Glutamatergic neuron (in vitro differentiated cells): ENCODE results near the gene ARFRP1. TPM values are rescaled to one million over a fixed set of nuclear protein-coding genes. Genes with fewer than 3 reads are reported as not detected.
"Not testable (repeated sequence)": the region's sequence is repeated elsewhere in the genome, so short reads cannot be mapped to it uniquely, and the experiment has no call there.

Experiments
- DNase-seq: peaks from one replicate; pipeline ENCODE4 v3.0.0; 2022
- H3K27ac Mint-ChIP-seq: one replicate; pipeline ENCODE4 v1.8.0; 2020; ENCODE audit warnings: mild to moderate bottlenecking, mixed read lengths, inconsistent platforms; ENCODE audit not compliant: unreplicated experiment
- H3K27me3 Mint-ChIP-seq: one replicate; pipeline ENCODE4 v1.8.0; 2020; ENCODE audit warnings: mild to moderate bottlenecking, moderate library complexity, mixed read lengths, inconsistent platforms; ENCODE audit not compliant: unreplicated experiment
- H3K36me3 Mint-ChIP-seq: one replicate; pipeline ENCODE4 v1.8.0; 2020; ENCODE audit warnings: mild to moderate bottlenecking, mixed read lengths, inconsistent platforms; ENCODE audit not compliant: unreplicated experiment
- H3K4me1 Mint-ChIP-seq: one replicate; pipeline ENCODE4 v1.8.0; 2020; ENCODE audit warnings: mild to moderate bottlenecking, low read depth, mixed read lengths, inconsistent platforms; ENCODE audit not compliant: unreplicated experiment
- H3K4me3 Mint-ChIP-seq: one replicate; pipeline ENCODE4 v1.8.0; 2020; ENCODE audit warnings: mild to moderate bottlenecking, mixed read lengths, inconsistent platforms; ENCODE audit not compliant: unreplicated experiment
- H3K9me3 Mint-ChIP-seq: one replicate; pipeline ENCODE4 v1.8.0; 2020; ENCODE audit warnings: mild to moderate bottlenecking, moderate library complexity, mixed read lengths, inconsistent platforms; ENCODE audit not compliant: unreplicated experiment
- total RNA-seq: library from RNA; stranded (reverse); fragmentation: NEBNext Ultra II Directional; extraction: Animal tissue kit (Norgen Biotek cat#: 25700); gene quantifications from one replicate; pipeline ENCODE4 v1.2.1, GENCODE V29; 2021; ENCODE audit not compliant: unreplicated experiment
- TF ChIP-seq, protein P1 (sequence below): fragments of 200-600 bp; sonication (generic); IDR thresholded peaks from one replicate; pipeline ENCODE4 v1.5.0; 2021; ENCODE audit not compliant: partially characterized antibody, unreplicated experiment

The ARFRP1 gene
- total RNA-seq, 1 donor from 2014 or later = 51.9 TPM

DNA sequence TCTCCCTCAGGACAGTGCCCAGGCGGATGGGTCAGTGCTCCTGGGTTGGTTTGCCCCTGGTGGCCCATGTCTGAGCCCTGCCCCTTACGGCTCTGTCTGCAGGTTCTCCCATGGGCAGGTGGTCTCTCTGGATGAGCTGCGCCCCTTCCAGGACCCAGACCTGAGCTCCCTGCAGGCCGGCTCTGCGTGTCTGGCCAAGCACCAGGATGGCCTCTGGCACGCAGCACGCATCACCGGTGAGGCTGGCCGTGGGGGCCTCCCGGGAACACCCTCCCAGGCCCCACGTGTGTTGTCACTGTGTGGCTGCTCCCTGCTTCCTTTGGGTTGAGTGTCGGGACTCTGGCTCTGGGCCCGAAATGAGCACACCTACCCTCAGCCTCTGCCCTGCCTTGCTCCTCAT is 25.3 kb upstream of the ARFRP1 start:
- H3K27me3 Mint-ChIP-seq = peaks cover 11% of the 10 kb centered on the region
- peaks cover 4% of the 10 kb centered on the region for H3K36me3 Mint-ChIP-seq
- H3K4me3 Mint-ChIP-seq = no peak overlapping the region
- TF ChIP-seq, protein P1, sequence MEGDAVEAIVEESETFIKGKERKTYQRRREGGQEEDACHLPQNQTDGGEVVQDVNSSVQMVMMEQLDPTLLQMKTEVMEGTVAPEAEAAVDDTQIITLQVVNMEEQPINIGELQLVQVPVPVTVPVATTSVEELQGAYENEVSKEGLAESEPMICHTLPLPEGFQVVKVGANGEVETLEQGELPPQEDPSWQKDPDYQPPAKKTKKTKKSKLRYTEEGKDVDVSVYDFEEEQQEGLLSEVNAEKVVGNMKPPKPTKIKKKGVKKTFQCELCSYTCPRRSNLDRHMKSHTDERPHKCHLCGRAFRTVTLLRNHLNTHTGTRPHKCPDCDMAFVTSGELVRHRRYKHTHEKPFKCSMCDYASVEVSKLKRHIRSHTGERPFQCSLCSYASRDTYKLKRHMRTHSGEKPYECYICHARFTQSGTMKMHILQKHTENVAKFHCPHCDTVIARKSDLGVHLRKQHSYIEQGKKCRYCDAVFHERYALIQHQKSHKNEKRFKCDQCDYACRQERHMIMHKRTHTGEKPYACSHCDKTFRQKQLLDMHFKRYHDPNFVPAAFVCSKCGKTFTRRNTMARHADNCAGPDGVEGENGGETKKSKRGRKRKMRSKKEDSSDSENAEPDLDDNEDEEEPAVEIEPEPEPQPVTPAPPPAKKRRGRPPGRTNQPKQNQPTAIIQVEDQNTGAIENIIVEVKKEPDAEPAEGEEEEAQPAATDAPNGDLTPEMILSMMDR = no peak
- no peak for DNase-seq
- no peak overlapping the region for H3K27ac Mint-ChIP-seq
- peaks cover 5% of the 10 kb centered on the region for H3K4me1 Mint-ChIP-seq
- H3K9me3 Mint-ChIP-seq = peaks cover 8% of the 10 kb centered on the region

DNA sequence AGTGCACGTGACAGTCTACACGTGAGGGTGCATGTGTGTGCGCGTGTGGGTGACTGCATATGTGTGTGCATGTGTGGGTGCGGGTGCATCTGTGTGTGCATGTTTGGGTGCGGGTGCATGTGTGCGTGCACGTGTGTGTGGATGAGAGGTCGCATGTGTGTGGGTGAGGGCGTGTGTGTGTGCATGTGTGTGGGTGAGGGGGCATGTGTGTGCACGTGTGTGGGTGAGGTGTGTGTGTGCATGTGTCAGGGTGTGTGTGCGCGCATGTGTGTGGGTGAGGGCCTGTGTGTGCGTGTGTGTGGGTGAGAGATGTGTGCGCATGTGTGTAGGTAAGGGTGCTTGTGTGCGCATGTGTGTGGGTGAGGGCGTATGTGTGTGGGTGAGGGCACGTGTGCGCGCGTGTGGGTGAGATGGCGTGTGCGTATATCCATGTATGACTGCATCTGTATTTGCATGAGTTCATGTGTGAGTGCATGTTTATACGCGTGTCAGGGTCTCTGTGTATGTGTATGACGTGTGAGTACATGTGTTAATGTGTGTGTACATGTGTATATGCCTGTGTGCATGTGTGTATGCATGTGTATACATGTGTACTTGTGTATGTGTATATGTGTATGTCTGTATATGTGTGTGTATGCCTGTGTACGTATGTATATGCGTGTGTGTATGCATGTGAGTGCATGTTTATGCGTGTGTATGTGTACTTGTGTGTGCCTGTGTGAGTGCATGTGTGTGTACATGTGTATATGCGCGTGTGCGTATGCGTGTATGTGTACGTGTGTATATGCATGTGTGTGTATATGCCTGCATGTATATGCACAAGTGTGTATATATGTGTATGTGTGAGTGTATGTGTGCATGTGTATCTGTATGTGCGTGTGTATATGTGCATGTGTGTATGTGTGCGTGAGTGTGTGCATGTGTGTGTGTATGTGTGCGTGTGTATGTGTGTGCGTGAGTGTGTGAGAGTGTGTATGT is 24.6 kb upstream of the ARFRP1 start:
- Mint-ChIP-seq H3K9me3 (peaks cover 8% of the 10 kb centered on the region), H3K27me3 (peaks cover 11% of the 10 kb centered on the region), H3K4me1 (peaks cover 5% of the 10 kb centered on the region), H3K27ac (no peak overlapping the region), H3K36me3 (peaks cover 4% of the 10 kb centered on the region), H3K4me3 (no peak overlapping the region)
- no peak for DNase-seq
- TF ChIP-seq, protein P1 = no peak

DNA sequence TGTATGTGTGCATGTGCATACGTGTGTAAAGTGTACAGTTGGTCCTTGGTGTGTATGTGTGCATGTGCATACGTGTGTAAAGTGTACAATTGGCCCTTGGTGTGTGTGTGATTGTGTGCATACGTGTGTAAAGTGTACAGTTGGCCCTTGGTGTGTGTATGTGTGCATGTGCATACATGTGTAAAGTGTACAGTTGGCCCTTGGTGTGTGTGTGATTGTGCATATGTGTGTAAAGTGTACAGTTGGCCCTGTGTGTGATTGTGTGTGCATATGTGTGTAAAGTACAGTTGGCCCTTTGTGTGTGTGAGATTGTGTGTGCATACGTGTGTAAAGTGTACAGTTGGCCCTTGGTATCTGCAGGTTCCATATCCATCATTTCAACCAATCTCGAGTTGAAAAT is 23.6 kb upstream of the ARFRP1 start:
- H3K27me3 Mint-ChIP-seq = peaks cover 11% of the 10 kb centered on the region
- no peak overlapping the region for H3K27ac Mint-ChIP-seq
- TF ChIP-seq, protein P1 = no peak
- DNase-seq = no peak
- peaks cover 4% of the 10 kb centered on the region for H3K36me3 Mint-ChIP-seq
- H3K9me3 Mint-ChIP-seq = peaks cover 7% of the 10 kb centered on the region
- peaks cover 5% of the 10 kb centered on the region for H3K4me1 Mint-ChIP-seq
- no peak overlapping the region for H3K4me3 Mint-ChIP-seq

DNA sequence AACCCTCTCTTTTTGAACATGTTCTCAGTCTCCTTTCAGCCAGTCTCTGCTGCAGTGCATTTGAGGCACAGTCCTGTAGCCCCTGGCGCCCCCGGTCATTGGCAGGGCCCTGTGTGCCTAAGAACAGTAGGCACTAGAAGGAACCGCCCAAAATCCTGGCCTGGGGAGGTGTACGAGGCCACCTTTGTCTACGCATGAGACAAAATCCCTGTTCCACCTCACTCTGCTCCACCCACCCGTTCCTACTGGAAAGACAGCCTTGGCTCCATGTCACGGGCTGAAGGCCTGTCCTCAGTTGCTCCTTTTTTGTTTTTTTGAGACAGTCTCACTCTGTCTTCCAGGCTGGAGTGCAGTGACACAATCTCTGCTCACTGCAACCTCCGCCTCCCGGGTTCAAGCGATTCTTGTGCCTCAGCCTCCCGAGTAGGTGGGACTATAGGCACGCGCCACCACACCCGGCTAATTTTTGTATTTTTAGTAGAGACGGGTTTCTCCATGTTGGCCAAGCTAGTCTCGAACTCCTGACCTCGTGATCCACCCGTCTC is 22.5 kb upstream of the ARFRP1 start:
- H3K27ac Mint-ChIP-seq, H3K27me3 Mint-ChIP-seq, DNase-seq, H3K36me3 Mint-ChIP-seq, H3K4me3 Mint-ChIP-seq, H3K4me1 Mint-ChIP-seq, H3K9me3 Mint-ChIP-seq: not testable (repeated sequence)

DNA sequence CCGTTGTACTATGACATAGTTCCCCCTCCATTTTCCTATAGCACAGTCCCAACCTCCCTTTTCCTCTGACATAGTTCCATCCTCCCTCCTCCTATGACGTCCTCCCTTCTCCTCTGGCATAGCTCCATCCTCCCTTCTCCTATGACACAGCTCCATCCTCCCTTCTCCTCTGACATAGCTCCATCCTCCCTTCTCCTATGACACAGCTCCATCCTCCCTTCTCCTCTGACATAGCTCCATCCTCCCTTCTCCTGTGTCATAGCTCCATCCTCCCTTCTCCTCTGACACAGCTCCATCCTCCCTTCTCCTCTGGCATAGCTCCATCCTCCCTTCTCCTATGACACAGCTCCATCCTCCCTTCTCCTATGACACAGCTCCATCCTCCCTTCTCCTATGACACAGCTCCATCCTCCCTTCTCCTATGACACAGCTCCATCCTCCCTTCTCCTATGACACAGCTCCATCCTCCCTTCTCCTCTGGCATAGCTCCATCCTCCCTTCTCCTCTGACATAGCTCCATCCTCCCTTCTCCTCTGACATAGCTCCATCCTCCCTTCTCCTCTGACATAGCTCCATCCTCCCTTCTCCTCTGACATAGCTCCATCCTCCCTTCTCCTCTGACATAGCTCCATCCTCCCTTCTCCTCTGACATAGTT is 15.3 kb upstream of the ARFRP1 start:
- peaks cover 14% of the 10 kb centered on the region for H3K36me3 Mint-ChIP-seq
- not testable (repeated sequence) for H3K27me3 Mint-ChIP-seq

DNA sequence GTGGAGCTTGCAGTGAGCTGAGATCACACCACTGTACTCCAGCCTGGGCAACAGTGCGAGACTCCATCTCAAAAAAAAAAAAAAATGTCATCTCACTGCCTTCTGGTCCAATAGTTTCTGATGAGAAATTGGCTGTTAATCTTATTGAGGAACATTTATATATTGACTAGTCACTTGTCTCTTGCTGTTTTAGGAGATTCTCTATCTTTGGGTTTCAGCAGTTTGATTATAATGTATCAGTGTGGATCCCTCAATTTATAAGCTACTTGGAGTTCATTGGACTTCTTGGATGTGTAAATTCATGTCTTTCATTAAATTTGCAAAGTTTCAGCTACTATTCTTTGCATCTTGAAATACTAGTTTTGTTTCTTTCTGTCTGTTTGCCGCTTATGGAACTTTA is 11.2 kb upstream of the ARFRP1 start:
- H3K36me3 Mint-ChIP-seq = peaks cover 16% of the 10 kb centered on the region
- H3K27me3 Mint-ChIP-seq = peaks cover 2% of the 10 kb centered on the region
- DNase-seq = no peak
- no peaks in the 10 kb centered on the region for H3K4me1 Mint-ChIP-seq
- TF ChIP-seq, protein P1 = no peak
- no peak overlapping the region for H3K4me3 Mint-ChIP-seq
- H3K9me3 Mint-ChIP-seq = peaks cover 4% of the 10 kb centered on the region
- H3K27ac Mint-ChIP-seq = no peak overlapping the region

More for the DNA sequence above, 15.3 kb upstream of the ARFRP1 start:
- not testable (repeated sequence) for H3K27ac Mint-ChIP-seq, H3K4me1 Mint-ChIP-seq, H3K9me3 Mint-ChIP-seq, DNase-seq, H3K4me3 Mint-ChIP-seq
